Measurements from ENCODE around the gene PLPP6. TPM values are rescaled to one million over a fixed set of nuclear protein-coding genes. Genes with fewer than 3 reads are reported as not detected.

The PLPP6 gene
- total and polyA plus RNA-seq, 2 of the 13 experiments (the other 11 are each of a cell fraction or from before 2014, with no cell fraction given) = 12.1 to 15.5 TPM

DNA sequence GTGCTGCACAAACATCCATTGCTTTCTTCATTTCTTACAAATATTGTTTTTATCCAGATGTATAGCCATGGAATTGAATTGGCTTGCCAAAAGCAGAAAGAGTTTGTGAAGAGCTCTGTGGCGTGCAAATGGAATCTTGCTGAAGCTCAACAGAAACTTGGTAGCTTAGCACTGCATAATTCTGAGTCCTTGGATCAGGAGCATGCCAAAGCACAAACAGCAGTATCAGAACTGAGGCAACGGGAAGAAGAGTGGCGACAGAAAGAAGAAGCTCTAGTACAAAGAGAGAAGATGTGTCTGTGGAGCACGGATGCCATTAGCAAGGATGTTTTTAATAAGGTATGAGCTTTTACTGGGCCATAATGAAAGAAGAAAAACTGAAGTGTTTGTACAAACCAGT is 22.7 kb downstream of the PLPP6 start:
- Histone ChIP-seq H3K27me3 (ENCODE audit: control insufficient read depth in 1 of 2, insufficient read depth in 2 of 2, low read length in 2 of 2) (no peaks in the 10 kb centered on the region; a peak in 1 of 5 replicates), H3K36me3 (replicated peaks in 1 of 2; ENCODE audit: control insufficient read depth in 1 of 2, insufficient read depth in 2 of 2, low read length in 2 of 2) (peaks cover 6 to 31% of the 10 kb centered on the region in 2 experiments), H3K9ac (ENCODE audit: insufficient read depth, low read depth, low read length) (no peak overlapping the region), H3K4me2 (ENCODE audit: low read depth, low read length) (no peak overlapping the region), H3K4me3 (replicated peaks in 1 of 3; ENCODE audit: insufficient read depth in 1 of 3, low read depth in 2 of 3, low read length in 3 of 3) (no peak overlapping the region), H4K20me1 (ENCODE audit: insufficient read depth, low read length) (peaks cover 4% of the 10 kb centered on the region; the same call in 1 of the 2 replicates), H3K27ac (ENCODE audit: extremely low read length, insufficient read depth, low read length) (no peak overlapping the region), H3K79me2 (ENCODE audit: insufficient read depth, low read length) (peaks cover 30% of the 10 kb centered on the region), H3K9me3 (ENCODE audit: low read length) (no peaks in the 10 kb centered on the region), H3K4me1 (ENCODE audit: insufficient read depth, low read length) (peaks cover 19% of the 10 kb centered on the region), H2AFZ (ENCODE audit: low read length) (no peak overlapping the region)
- intact Hi-C loops (cut with micrococcal nuclease; ENCODE audit: unreplicated experiment) (no loop called here), in situ Hi-C loops (cut with HindIII; ENCODE audit: extremely low pct_ligation_motif_present, low pct_unique_long_range_greater_than_20kb) (no loop called here)
- 93% methylated on average over 4 of the region's 4 CpGs for WGBS (ENCODE audit: low lambda C conversion rate)
- POLR2A ChIA-PET = no interaction called here
- no peak for TF ChIP-seq NFE2 (CRISPR knock-in tag; IDR thresholded peaks at IDR 0.05)
- ATAC-seq (no peak), FAIRE-seq (no peak), DNase-seq (ENCODE audit: low spot score) (no peak)
- no TSS peak for BruUV-seq (replicated peaks)
- CTCF ChIA-PET (ENCODE audit: low intra/inter-chr PET ratio, low total read pairs) = no interaction called here

DNA sequence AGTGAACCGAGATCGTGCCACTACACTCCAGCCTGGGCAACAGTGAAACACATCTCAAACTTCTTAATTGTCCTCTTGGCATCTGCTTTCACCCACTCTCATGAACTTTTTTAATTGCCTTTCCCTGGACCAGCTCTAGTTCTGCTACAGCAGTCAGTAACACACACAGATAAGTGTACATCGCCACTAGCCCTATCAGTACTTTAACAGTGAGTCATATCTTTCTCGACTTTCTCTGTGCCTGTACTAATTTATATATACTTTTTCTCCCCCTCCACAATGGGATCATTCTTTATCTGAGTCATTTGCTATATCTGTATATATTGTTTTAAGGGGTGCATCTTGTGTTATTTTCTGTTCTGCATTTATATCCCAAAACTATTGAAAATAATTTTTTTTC is 24.0 kb downstream of the PLPP6 start:
- Histone ChIP-seq H3K27me3 (ENCODE audit: control insufficient read depth in 1 of 2, insufficient read depth in 2 of 2, low read length in 2 of 2) (no peaks in the 10 kb centered on the region), H2AFZ (ENCODE audit: low read length) (no peak overlapping the region), H3K9me3 (ENCODE audit: low read length) (no peaks in the 10 kb centered on the region), H3K4me2 (ENCODE audit: low read depth, low read length) (no peak overlapping the region), H4K20me1 (ENCODE audit: insufficient read depth, low read length) (peaks cover 4% of the 10 kb centered on the region; the same call in 1 of the 2 replicates), H3K4me3 (replicated peaks in 1 of 3; ENCODE audit: insufficient read depth in 1 of 3, low read depth in 2 of 3, low read length in 3 of 3) (no peak overlapping the region), H3K4me1 (ENCODE audit: insufficient read depth, low read length) (peaks cover 12% of the 10 kb centered on the region), H3K36me3 (replicated peaks in 1 of 2; ENCODE audit: control insufficient read depth in 1 of 2, insufficient read depth in 2 of 2, low read length in 2 of 2) (peaks cover 6 to 43% of the 10 kb centered on the region in 2 experiments), H3K27ac (ENCODE audit: extremely low read length, insufficient read depth, low read length) (no peak overlapping the region), H3K9ac (ENCODE audit: insufficient read depth, low read depth, low read length) (no peak overlapping the region), H3K79me2 (ENCODE audit: insufficient read depth, low read length) (peaks cover 17% of the 10 kb centered on the region)
- TF ChIP-seq, protein P1, sequence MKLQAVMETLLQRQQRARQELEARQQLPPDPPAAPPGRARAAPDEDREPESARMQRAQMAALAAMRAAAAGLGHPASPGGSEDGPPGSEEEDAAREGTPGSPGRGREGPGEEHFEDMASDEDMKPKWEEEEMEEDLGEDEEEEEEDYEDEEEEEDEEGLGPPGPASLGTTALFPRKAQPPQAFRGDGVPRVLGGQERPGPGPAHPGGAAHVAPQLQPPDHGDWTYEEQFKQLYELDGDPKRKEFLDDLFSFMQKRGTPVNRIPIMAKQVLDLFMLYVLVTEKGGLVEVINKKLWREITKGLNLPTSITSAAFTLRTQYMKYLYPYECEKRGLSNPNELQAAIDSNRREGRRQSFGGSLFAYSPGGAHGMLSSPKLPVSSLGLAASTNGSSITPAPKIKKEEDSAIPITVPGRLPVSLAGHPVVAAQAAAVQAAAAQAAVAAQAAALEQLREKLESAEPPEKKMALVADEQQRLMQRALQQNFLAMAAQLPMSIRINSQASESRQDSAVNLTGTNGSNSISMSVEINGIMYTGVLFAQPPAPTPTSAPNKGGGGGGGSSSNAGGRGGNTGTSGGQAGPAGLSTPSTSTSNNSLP (IDR thresholded peaks at IDR 0.05; ENCODE audit: low read depth, low read length) = no peak
- TF ChIP-seq, protein P2, sequence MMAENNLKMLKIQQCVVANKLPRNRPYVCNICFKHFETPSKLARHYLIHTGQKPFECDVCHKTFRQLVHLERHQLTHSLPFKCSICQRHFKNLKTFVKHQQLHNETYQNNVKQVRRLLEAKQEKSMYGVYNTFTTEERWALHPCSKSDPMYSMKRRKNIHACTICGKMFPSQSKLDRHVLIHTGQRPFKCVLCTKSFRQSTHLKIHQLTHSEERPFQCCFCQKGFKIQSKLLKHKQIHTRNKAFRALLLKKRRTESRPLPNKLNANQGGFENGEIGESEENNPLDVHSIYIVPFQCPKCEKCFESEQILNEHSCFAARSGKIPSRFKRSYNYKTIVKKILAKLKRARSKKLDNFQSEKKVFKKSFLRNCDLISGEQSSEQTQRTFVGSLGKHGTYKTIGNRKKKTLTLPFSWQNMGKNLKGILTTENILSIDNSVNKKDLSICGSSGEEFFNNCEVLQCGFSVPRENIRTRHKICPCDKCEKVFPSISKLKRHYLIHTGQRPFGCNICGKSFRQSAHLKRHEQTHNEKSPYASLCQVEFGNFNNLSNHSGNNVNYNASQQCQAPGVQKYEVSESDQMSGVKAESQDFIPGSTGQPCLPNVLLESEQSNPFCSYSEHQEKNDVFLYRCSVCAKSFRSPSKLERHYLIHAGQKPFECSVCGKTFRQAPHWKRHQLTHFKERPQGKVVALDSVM (CRISPR knock-in tag; IDR thresholded peaks at IDR 0.05) = peak; percentile 28; the same call in 1 of the 2 replicates
- BruUV-seq (replicated peaks) = no TSS peak
- in situ Hi-C loops (cut with HindIII; ENCODE audit: extremely low pct_ligation_motif_present, low pct_unique_long_range_greater_than_20kb) = no loop called here
- DNase-seq (ENCODE audit: low spot score) (no peak), ATAC-seq (no peak), FAIRE-seq (no peak)
- CTCF ChIA-PET (ENCODE audit: low intra/inter-chr PET ratio, low total read pairs) = no interaction called here
- WGBS (ENCODE audit: low lambda C conversion rate) = 87% methylated on average over 4 of the region's 4 CpGs
- intact Hi-C loops (cut with micrococcal nuclease; ENCODE audit: unreplicated experiment) = no loop called here
- POLR2A ChIA-PET = no interaction called here

Measured in HepG2 (cell line).